Stimulated activated CD8-positive, alpha-beta memory T cell treated with anti-CD3 and anti-CD28 coated beads, Interleukin-4, amount 100 ng/mL, for 1 hour (primary cell): ENCODE measurements around the gene RUSC1.
"Not testable (repeated sequence)": the region's sequence is repeated elsewhere in the genome, so short reads cannot be mapped to it uniquely, and the experiment has no call there.

ENCODE experiments used
- DNase-seq, 2 donors: peaks; one replicate each; pipeline ENCODE4 v3.0.0-alpha.2; 2020; ENCODE audit warnings: low read depth in 2 of 2, low spot score in 1 of 2

Gene RUSC1

GRCh38 chr1:155320661-155321617 lies at the start of gene RUSC1:
Gene RUSC1, plus strand, starts transcription at chr1:155320894. Its CDS starts 880 bp downstream, at chr1:155321774.
- DNase-seq, result peak in 1 of 2 donors; percentile 42

DNA sequence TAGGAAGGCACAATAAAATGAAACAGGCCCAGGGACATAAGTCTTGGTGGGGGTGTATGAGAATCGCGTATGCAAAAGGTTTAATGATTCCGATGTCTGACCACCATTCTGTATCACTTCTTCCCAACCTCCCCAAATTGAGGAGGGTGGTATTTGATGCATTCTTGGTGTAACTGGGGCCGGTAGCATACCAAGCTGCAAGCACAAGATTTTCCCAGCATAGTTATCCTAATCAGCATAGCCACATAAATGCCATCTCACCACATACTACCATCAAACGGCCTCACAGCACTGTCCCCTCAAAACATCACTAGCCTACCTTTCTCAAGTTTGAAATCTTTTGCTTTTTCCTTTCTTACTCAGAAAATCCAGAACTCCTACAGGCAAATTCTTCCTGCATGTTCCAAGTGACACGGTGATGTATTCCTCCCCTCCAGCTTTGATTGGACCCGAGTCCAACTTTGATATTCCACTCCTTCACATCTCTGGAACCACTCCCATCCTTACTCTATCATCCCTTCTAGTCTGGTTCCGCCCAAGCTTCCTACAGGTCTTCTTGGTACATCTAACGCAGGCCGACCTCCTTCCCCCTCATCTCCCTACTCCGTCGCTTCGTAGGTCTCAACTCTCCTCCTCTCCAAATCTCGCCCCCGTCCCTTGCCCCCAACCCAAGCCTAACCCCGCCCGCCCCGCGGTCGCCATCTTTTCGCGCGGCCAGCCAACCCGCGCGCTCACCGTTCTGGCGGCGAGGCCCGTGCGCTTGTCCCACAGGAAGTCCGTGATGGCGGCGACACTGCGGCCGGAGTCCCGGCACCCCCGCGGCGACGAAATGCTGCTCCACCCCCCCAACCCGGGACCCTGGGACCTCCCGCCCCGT lies 48.0 kb upstream of the RUSC1 start:
- peak in 1 of 2 donors; percentile 25 for DNase-seq

DNA sequence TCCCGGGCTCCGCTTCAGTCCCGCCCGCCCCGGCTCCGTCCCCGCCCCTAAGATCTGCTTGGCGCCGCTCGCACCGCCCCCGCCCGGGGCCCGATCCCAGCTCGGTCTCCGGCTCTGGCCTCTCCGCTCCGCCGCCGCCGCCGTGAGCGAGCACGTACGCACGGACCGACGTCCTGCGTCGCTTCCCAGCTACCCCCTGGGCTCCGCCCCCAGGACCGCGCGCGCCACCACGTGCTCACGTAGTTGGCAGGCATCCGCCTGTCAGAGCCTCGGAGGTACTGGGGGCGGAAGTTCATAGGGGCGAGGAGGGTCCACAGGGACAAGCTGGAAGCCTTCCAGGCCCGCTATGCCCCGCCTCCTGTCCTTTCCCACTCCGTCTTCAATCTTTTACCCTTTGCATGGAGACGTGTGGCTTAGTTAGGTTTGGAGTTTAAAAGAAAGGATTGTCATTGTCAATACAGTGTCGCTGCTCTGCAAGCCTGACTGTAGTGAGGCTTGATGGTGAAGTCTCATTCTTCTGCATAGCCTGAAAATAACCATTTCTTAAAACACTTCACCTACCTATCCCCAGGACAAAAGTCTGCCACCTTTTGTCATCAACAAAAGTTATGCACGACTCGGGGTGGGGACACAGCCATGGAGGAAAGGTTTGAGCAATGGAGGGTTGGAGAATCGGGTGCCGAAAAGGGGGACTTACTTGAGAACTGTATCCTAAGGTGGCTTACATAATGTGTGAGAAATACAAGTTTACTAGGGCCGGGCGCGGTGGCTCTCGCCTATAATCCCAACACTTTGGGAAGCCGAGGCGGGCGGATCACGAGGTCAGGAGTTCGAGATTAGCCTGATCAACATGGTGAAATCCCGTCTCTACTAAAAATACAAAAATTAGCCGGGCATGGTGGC lies 47.1 kb upstream of the RUSC1 start, which contains the start of gene CLK2:
Gene CLK2 (minus strand): TSS at position 162 of the 903 bp plus-strand sequence. CDS start 2,527 bp downstream, outside the sequence.
- DNase-seq, result peak; percentile 83 to 91

GRCh38 chr1:155277070-155277901 lies 43.4 kb upstream of the RUSC1 start, which contains the start of gene HCN3:
Gene HCN3, plus strand, starts transcription at chr1:155277463. Its CDS starts 128 bp downstream, at chr1:155277591.
- DNase-seq, result peak; percentile 83

GRCh38 chr1:155277902-155278688 lies 42.6 kb upstream of the RUSC1 start:
- DNase-seq, result peak; percentile 39 to 48

DNA sequence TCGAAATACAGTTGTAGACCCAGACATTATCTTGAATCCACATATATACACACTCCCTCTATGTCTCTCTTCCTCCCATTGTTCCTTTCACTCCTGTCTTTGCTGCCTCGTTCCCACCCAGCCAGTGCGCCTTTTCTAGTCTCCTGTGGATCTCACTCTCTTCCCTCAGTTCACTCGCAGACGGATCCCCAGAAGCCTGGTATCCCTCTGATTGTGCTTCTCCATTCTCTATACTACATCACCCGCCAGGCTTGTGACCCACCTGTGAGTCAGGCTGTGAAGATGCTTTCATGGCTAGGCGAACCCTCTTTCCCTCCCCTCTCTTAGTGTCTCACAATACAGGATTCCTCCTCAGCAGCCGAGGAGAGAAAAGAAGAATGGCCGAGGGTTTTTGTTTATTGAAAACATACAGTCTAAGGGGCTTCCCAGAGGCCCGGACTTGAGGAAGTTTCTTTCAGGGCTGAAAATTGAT lies 42.0 kb upstream of the RUSC1 start:
- no peak for DNase-seq

GRCh38 chr1:155279268-155279667 lies 41.4 kb upstream of the RUSC1 start:
- no peak for DNase-seq

DNA sequence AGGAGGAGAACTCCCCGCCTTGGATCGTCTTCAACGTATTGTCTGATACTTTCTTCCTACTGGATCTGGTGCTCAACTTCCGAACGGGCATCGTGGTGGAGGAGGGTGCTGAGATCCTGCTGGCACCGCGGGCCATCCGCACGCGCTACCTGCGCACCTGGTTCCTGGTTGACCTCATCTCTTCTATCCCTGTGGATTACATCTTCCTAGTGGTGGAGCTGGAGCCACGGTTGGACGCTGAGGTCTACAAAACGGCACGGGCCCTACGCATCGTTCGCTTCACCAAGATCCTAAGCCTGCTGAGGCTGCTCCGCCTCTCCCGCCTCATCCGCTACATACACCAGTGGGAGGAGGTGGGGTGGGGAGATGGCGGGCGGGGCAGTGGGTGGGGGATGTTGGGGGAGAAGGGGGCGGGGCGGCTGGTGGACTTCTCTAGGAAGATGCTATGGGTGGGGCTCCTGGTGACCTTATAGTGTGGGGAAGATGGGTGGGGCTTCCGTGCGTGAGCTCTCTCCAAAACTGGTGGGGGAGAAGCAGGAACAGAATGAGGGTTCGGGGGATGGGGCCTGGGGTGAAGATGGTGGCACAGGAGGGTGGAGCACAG lies 38.1 kb upstream of the RUSC1 start:
- DNase-seq, result no peak

GRCh38 chr1:155284476-155284875 lies 36.2 kb upstream of the RUSC1 start:
- no peak for DNase-seq

DNA sequence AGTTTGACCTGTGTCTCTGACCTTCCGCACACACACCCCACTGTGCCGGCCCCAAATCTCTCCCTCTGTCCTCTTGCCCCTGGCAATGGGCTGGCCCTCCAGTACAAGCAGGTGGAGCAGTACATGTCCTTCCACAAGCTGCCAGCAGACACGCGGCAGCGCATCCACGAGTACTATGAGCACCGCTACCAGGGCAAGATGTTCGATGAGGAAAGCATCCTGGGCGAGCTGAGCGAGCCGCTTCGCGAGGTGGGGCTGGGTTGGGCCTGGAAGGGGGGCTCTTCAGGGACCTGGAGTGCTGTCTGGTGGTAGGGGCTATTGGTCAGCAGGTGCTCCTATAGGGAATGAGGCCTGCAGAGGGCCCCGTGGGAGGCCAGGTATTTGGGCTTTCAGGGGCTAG lies 35.6 kb upstream of the RUSC1 start:
- no peak for DNase-seq

DNA sequence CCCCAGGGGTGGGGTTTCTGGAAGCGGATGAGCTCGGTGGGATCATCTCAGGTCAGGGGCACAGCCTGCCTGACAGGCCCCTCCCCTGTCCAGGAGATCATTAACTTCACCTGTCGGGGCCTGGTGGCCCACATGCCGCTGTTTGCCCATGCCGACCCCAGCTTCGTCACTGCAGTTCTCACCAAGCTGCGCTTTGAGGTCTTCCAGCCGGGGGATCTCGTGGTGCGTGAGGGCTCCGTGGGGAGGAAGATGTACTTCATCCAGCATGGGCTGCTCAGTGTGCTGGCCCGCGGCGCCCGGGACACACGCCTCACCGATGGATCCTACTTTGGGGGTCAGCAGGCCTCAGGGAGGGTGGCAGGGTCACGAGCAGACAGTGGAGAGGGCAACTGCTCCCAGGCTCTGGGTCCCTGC lies 35.1 kb upstream of the RUSC1 start:
- DNase-seq, result no peak

GRCh38 chr1:155286544-155286943 lies 34.1 kb upstream of the RUSC1 start:
- no peak for DNase-seq

GRCh38 chr1:155287987-155288543 lies 32.6 kb upstream of the RUSC1 start:
- no peak for DNase-seq

DNA sequence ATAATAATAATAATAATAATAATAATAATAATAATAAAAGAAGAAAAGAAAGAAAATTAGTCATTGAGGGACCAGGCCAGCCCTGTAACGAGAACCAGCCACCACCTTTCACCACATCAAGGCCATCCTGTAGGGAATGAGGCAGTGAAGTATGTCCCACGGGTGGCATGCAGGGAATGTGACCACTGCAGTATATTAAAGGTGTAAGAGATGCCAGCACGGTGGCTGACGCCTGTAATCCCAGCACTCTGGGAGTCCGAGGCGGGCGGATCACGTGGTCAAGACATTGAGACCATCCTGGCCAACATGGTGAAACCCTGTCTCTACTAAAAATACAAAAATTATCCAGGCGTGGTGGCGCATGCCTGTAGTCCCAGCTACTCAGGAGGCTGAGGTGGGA lies 29.7 kb upstream of the RUSC1 start:
- DNase-seq, result not testable (repeated sequence)

DNA sequence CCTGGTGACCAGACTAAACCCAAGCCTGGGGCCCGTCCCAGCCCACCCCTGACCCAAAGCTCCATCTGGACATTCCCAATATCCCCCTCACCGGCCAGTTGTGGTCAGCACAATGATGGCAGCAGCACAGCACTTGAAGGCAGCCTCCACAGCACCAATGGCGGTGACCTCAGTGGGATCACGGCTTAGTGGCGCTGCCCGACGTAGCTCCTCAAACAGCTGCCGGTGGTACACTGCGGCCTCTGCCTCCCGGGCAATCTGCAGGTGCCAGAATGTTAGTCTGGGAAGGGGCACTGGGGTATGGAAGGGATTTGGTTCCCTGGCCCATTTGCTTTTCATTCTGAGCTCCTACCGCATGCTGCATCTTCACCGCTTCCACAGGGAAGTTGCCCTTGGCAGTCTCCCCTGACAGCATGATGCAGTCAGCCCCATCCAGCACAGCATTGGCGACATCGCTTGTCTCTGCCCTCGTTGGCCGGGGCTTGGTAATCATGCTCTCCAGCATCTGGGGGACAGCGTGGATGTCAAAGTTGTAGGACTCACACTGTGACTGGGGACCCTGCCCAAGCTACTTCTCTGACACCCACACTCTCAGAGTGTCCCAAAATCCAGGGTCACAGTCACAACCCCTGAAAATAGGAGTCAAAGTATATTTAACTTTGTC lies 27.5 kb upstream of the RUSC1 start:
- DNase-seq, result no peak

DNA sequence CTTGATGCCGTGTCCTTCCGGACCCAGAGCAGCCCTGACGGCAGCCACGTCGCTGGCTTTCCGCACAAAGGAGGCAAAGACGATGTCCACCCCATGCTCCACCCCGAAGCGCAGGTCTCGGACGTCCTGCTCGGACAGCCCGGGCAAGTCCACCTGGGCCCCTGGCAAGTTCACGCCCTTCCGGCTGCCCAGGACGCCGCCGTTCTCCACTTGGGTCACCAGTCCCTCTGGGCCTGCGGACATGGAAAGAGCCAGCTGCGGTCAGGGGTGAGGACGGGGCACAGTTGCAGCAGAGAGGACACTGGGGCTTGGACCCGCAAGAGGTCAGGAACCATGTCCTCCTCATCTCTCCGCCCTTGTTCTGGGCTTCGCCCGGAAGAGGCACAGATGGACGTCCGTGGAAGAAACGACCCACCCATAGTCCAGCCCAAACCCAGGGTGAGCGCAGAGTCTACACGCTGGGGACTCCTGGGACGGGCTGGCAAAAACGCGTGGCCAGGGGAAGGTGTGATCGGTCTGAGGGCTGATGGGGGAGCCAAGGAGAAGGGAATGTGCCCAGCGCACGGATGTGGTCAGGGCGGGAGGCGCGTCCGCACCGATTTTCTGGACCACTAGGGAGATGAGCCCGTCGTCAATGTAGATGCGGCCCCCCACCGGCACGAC lies 26.0 kb upstream of the RUSC1 start:
- DNase-seq, result no peak
